Measurements from ENCODE around the gene ZBTB7A. TPM values are rescaled to one million over a fixed set of nuclear protein-coding genes. Genes with fewer than 3 reads are reported as not detected.

Gene ZBTB7A
- polyA plus RNA-seq, 1 donor: 7.9 TPM

Other genes starting within 250 kb of the ZBTB7A start
- 2.4 TPM for gene ZFR2, start 197.9 kb downstream of the ZBTB7A start, polyA plus RNA-seq (ENCODE audit: insufficient read length)
- 0.18 TPM for gene ATCAY, start 186.2 kb downstream of the ZBTB7A start, polyA plus RNA-seq (ENCODE audit: insufficient read length)
- not detected for gene NMRK2, start 133.8 kb downstream of the ZBTB7A start, polyA plus RNA-seq (ENCODE audit: insufficient read length)
- gene DAPK3, start 95.8 kb downstream of the ZBTB7A start, polyA plus RNA-seq (ENCODE audit: insufficient read length): 34.6 TPM
- 1,435 TPM for gene EEF2, start 81.4 kb downstream of the ZBTB7A start, polyA plus RNA-seq (ENCODE audit: insufficient read length)
- gene PIAS4, start 59.2 kb downstream of the ZBTB7A start, polyA plus RNA-seq (ENCODE audit: insufficient read length): 32.6 TPM
- gene MAP2K2, start 57.2 kb upstream of the ZBTB7A start, polyA plus RNA-seq (ENCODE audit: insufficient read length): 92.7 TPM
- gene CREB3L3, start 86.7 kb upstream of the ZBTB7A start, polyA plus RNA-seq (ENCODE audit: insufficient read length): 1.00 TPM
- 16.3 TPM for gene SIRT6, start 115.7 kb upstream of the ZBTB7A start, polyA plus RNA-seq (ENCODE audit: insufficient read length)
- gene ANKRD24, start 115.8 kb upstream of the ZBTB7A start, polyA plus RNA-seq (ENCODE audit: insufficient read length): 1.4 TPM
- 0.35 TPM for gene EBI3, start 162.6 kb upstream of the ZBTB7A start, polyA plus RNA-seq (ENCODE audit: insufficient read length)
- 16.6 TPM for gene YJU2, start 180.2 kb upstream of the ZBTB7A start, polyA plus RNA-seq (ENCODE audit: insufficient read length)
- gene SHD, start 212.4 kb upstream of the ZBTB7A start, polyA plus RNA-seq (ENCODE audit: insufficient read length): 2.4 TPM
- 0.42 TPM for gene TMIGD2, start 235.5 kb upstream of the ZBTB7A start, polyA plus RNA-seq (ENCODE audit: insufficient read length)
- gene FSD1, start 237.7 kb upstream of the ZBTB7A start, polyA plus RNA-seq (ENCODE audit: insufficient read length): 7.2 TPM

Data from left kidney (tissue), 1 donor.